Astrocyte of the cerebellum (primary cell): ENCODE measurements around the gene CRCP.
"Not testable (repeated sequence)": the region's sequence is repeated elsewhere in the genome, so short reads cannot be mapped to it uniquely, and the experiment has no call there.

ENCODE experiments used
- DNase-seq: peaks from one replicate; pipeline ENCODE4 v3.0.0-alpha.2; 2011; ENCODE audit warnings: low read depth
- H3K4me3 ChIP-seq: 2 replicates; pipeline ENCODE4 v1.5.1; 2011; ENCODE audit warnings: mild to moderate bottlenecking, low read depth, low read length, moderate library complexity
- in situ Hi-C: cut with HindIII; loops from 2 replicates; pipeline ENCODE4 v1.10.0; 2017; ENCODE audit warnings: low sequenced_read_pairs
- TF ChIP-seq, protein P1 (sequence below): IDR thresholded peaks from 2 replicates; pipeline ENCODE4 v1.5.1; 2012; ENCODE audit warnings: low read length, low read depth, moderate library complexity, mild to moderate bottlenecking; ENCODE audit errors: missing control alignments

The CRCP gene

DNA sequence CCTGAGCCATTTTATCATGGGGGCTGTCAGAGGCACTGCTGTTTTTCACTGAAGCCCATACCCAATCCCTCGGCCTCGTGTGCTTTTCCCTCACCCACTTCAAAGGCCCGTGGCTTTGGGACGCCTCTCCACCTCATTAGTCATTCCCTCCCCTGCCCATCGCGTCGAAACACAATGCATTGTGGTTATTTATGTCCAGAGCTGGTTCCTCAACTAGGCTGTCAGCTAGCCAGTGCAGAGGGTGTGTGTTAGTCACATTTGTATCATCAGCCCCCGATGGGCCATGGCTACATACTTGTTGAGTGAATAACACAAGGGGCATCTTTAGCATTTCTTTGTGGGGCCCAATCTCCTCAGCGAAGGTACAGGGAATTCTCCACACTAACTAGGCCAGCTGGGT lies 3.8 kb upstream of the CRCP start:
- peak; percentile 85 for DNase-seq
- in situ Hi-C loops, result no loop called here
- no peak overlapping the region for H3K4me3 ChIP-seq
- TF ChIP-seq, protein P1, sequence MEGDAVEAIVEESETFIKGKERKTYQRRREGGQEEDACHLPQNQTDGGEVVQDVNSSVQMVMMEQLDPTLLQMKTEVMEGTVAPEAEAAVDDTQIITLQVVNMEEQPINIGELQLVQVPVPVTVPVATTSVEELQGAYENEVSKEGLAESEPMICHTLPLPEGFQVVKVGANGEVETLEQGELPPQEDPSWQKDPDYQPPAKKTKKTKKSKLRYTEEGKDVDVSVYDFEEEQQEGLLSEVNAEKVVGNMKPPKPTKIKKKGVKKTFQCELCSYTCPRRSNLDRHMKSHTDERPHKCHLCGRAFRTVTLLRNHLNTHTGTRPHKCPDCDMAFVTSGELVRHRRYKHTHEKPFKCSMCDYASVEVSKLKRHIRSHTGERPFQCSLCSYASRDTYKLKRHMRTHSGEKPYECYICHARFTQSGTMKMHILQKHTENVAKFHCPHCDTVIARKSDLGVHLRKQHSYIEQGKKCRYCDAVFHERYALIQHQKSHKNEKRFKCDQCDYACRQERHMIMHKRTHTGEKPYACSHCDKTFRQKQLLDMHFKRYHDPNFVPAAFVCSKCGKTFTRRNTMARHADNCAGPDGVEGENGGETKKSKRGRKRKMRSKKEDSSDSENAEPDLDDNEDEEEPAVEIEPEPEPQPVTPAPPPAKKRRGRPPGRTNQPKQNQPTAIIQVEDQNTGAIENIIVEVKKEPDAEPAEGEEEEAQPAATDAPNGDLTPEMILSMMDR, result no peak

DNA sequence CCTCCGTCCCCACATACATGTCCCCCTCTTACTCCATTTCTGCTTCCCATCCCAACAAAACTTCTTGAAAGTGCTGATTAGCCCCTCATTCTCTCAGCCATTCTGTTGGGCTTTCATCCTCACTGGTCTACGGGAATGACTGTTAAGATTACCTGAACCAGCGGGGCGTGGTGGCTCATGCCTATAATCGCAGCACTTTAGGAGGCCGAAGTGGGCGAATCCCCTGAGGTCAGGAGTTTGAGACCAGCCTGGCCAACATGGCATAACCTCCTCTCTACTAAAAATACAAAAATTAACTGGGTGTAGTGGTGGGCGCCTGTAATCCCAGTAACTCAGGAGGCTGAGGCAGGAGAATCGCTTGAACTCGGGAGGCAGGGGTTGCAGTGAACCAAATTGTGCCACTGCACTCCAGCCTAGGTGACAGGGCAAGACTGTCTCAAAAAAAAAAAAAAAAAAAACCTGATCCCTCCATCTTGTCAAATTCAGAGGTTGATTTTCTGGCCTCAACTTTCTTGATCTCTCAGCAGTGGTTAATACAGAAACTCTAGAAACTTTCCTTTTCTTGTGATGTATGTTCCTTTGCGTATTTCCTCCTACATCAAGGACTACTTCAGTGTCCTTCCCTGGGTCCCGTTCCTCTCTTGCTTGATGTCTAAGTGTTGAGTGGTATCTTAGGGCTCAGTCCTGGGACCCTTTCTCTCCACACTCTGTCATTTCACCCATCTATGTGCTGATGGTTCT lies 2.2 kb downstream of the CRCP start:
- in situ Hi-C loops, H3K4me3 ChIP-seq, DNase-seq: not testable (repeated sequence)

DNA sequence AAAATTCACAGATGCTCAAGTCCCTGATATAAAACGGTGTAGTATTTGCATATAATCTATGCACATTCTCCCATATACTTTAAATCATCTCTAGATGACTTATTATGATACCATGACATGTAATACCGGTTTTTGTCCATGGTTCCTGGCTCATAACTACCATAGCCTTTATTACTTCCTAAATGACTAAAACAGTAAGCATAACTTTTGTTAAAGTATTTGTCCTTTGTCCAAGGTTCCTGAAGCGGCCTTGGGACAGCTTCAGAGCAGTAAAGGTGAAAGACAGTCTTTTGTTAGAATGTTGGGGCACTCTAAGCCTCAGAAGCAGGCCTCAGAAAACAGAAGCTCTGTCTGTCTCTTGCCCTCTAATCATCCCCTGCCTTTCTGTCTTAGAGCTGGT lies 4.0 kb downstream of the CRCP start:
- no peak for DNase-seq
- no peak overlapping the region for H3K4me3 ChIP-seq
- in situ Hi-C loops, result no loop called here
- TF ChIP-seq, protein P1, result no peak

DNA sequence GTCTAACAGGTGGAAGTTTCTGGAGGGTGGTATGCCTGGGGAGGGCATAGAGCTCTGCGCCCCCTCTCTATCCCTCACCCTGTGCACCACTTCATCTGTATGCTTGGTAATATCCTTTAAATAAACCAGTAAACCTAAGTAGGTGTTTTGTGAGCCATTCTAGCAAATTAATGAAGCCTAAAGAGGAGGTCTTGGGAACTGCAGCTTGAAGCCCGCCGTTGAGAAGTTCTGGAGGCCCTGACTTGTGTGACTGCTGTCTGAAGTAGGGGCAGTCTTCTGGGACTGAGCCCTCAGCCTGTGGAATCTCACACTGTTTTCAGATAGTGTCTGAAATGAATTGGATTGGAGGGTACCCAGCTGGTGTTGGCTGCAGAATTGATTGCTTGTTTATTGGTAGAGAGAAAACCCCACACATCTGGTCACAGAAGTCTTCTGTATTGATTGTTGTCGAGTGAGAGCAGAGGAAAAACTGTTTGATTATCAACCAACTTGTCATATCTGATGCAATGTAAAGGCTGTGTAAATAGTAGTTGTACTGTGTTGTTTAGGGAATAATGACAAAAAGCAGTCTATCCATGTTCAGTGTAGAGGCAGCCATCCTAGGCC lies 4.7 kb downstream of the CRCP start:
- TF ChIP-seq, protein P1, result no peak
- in situ Hi-C loops, result no loop called here
- no peak overlapping the region for H3K4me3 ChIP-seq
- DNase-seq, result no peak

DNA sequence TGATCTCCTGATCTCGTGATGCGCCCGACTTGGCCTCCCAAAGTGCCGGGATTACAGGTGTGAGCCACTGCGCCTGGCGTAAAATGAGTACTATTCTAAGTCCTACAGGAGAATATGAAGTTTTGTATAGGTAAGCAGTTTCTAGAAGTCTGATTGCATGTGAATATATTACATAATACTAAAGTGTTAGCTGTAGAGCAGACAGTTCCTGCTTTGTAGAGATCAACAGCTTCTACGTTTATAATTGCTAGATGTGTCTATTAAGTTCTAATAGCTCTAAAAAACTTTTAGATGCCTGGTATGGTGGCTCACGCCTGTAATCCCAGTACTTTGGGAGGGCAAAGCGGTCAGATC lies 8.5 kb downstream of the CRCP start:
- in situ Hi-C loops, result no loop called here
- no peak overlapping the region for H3K4me3 ChIP-seq
- no peak for DNase-seq
- TF ChIP-seq, protein P1, result no peak

DNA sequence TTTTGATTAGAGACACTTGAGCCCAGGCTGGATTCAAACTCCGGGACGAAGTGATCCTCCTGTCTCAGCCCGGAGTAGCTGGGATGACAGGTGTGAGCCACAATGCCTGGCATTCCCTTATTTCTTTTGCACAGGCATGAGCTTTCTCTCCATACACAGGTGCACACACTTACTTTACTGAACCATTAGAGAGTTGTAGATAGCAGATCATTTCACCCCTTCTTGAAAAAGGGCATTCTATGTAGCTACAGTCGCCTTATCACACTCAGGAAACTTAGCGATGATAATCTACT lies 9.9 kb downstream of the CRCP start:
- in situ Hi-C loops, H3K4me3 ChIP-seq, DNase-seq: not testable (repeated sequence)

DNA sequence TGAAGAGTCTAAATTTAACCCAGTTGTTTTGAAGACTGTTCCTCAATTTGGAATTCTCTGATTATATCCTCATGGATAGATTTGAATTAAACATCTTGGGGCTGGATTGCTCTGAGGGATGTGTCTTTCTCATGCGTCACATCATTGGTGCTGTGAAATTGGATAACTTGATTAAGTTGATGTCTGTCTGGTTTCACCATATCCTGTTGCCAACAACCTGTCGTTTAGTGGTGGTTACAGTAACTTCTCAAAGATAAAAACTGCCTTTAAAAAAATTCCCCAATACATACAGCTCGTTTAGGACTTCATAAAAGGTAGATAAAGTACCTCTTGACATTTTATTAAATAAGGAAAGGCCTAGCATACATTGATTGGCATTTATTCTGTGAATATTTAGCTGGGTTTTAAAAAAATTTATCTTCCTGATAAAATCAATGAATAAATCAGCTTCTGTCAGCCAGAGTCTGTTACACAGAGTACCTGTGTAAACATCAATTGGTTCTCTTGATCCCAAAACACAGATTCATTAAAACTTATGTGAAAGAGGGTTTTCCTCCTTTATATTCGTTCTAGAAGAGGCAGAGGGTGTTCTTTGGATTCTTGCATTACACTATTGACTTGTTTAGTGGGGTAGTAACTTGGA lies 10.5 kb downstream of the CRCP start:
- in situ Hi-C loops, result no loop called here
- TF ChIP-seq, protein P1, result no peak
- H3K4me3 ChIP-seq, result no peak overlapping the region
- DNase-seq, result no peak

DNA sequence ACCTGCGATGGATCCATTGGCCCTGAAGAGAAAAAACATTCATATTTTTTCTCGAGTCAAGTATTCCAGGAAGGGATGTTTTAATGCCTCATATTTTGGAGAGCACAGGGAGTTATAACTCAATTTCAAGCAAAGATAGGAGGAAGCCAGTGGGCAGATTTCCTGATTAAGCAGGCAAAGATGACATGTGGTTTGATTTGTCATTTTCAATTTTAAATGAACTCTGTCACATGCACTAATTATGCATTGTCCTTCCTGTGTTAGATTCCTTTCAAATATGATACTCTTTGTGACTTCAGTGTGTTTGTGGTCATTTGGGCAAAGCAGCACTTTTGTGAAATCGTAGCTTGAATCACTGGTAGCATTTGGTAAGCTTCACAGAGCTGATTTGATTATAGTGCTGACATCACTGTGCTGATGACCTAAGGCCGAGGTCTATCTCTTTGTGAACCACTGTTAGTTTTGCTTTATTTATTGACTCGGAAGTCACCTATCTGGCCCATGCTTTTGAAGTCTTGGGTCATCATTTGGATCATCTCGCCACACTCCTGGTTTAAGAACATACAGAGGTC lies 11.2 kb downstream of the CRCP start:
- in situ Hi-C loops, DNase-seq, H3K4me3 ChIP-seq: not testable (repeated sequence)

DNA sequence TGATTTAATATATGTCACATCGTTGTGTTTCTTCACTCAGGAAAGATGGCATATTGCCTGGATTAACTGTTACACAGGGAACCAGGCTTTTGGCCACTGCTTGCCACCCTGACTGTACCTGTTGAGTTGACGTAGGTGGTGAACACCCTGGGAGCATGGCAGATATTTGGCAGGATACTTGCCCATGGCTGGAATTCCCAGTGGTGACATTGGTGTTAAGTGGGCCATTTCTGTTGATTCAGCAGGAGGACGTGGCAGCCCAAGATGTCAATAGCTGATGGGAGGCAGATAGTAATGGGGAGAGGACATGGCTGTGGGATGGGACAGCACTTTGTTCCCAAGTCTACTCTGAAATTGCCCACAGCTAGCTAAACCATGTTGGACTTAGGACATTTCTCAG lies 12.5 kb downstream of the CRCP start:
- DNase-seq, H3K4me3 ChIP-seq, in situ Hi-C loops: not testable (repeated sequence)
